HG03469 (cell line): ENCODE results near the gene SCN2B.

Experiments
- ATAC-seq: cut with Tn5 transposase; IDR thresholded peaks from one replicate; pipeline ENCODE4 v1.9.1; 2021; ENCODE audit warnings: mild to moderate bottlenecking, moderate library complexity, moderate number of reproducible peaks; ENCODE audit not compliant: unreplicated experiment

The SCN2B gene

DNA sequence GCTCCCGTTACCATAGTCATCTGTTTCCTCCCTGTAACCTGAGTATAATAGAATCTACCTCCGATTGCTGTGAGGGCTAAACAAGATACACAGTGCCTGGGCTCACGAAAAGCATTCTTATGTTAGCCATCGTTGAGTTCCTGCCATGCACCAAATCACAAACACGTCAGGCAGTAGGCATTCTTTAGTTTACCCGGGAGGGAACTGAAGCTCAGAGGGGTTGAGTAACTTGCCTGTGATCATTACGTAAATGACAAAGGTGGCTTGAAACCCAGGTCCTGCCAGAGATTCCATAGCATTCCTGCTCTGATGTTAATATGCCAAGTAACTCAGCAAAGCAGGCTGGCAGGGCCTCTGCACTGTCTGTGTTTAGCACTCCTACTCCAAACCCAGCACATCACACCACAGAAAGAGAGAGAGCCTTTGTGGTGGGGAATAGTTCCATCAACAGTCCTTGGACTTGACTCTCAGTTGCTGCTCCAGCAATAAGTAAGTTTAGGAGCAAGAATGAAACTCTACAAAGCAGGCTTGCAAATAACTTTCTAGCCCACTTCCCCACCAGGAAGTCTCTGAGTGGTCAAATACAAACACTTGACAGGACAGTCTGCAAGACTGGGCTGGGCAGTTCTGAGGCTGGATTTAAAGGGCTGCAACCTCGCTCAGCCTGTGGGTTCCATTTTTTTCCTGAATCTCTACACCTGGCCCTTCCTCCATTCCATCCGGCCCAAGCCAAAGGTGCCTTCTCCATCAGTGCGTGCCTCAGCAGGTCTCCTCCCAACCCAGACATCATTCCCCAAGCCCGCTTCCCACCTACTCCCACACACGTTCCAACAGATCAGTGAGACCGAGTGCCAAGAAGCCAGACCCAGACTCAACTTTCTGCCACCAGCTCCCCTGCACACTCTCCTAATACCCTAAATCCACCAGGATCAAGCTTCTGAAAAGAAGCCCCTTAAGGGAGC lies 1.1 kb downstream of the SCN2B start:
- no peak for ATAC-seq

DNA sequence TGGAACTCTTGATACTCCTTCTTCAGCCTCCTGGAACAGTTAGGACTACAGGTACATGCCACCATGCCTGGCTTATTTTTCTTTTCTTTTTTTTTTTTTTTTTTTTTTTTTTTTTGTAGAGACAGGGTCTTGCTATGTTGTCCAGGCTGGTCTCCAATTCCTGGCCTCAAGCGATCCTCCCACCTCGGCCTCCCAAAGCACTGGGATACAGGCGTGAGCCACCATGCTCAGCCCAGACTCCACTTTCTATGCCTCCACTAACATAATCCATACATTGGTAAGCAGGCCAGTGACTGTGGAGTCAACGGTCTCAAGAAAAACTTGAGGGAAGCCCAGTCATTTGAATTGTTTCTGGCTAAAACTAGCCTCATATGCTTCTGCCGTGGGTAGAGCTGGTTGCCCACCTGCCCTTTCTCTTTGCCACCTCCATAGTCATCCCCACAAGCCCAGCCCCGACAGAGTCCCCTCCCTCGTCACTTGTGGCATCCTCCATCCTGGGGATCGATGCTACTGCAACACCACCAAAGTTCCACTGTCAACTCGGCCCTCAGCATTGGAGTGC lies 2.4 kb downstream of the SCN2B start:
- ATAC-seq: no peak

- ATAC-seq: no peak
These were observed 4.1 kb downstream of the SCN2B start for GRCh38 chr11:118172356-118172755.

DNA sequence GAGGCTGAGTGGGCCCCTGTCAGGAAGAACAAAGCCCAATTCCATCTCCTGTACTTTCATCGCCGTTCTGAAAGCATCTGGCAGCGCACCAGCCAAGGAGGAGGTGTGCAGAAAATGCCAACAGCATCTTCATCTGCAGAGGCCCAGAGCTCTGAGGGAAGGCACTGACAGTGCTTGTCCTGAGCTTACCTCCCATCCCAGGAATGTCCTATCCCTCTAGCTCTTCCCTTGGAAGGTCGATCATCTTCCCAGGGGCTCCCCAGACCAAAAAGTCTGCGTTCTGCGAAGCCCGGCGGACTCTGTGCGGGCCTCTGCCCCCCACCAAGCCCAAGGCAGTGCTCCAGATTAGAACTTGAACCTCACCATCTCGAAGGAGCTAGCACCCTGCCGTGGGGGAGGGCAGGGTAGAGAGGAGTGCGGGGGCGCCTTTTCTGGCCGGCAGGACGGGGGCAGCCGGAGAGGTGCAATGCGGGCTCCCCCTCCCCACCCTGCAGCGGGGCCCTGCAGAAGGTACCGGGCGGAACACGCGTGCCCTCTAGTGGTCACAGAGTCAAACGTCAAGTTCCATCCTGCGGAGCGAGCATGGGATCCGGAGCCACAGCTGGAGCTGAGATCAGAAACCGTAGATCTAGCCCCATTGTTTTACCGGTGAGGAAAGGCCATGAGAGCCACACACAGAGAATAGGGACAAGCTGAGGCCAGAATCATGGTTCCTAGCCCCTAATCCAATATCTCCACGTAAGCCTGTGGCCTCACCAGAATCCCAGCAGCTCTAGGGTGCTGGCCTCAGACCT lies 5.0 kb downstream of the SCN2B start:
- ATAC-seq: no peak

DNA sequence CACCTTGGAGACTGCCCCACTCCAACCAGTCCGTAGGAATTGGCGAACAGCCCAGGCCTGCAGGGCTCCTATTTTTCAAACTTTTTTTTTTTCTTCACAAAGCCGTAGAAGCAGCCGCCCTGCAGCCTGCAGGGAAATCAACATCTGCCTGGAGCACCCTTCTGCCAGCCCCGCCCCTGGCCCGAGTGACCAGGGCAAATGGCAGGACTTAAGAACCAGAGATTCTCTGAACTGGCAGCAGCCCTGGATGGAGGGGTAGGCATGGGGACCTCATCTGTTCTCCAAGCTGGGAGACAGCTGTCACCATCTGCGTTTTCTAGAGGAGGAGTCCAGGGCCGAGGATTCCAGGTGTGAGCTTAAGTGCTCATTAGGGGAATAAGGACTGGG lies 5.6 kb downstream of the SCN2B start:
- no peak for ATAC-seq

DNA sequence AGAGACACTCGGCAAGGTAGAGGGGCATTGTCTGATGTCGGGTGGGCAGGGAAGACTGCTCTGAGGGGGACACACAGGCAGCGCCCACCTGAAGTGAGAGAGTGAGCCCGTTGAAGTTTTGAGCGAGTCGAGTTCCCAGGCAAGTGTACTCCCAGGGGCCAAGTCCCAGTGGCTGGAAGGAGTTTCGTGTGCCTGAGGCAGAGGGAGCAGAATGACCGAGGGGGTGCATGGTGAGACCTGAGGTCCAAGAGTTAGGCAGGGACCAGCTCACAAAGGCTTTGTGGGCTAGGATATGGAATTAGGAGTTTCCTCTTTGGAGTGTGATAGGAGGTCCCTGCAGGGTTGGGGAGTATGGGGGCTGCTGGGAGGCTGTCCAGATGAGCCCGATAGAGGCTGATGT lies 6.2 kb downstream of the SCN2B start:
- ATAC-seq: no peak

DNA sequence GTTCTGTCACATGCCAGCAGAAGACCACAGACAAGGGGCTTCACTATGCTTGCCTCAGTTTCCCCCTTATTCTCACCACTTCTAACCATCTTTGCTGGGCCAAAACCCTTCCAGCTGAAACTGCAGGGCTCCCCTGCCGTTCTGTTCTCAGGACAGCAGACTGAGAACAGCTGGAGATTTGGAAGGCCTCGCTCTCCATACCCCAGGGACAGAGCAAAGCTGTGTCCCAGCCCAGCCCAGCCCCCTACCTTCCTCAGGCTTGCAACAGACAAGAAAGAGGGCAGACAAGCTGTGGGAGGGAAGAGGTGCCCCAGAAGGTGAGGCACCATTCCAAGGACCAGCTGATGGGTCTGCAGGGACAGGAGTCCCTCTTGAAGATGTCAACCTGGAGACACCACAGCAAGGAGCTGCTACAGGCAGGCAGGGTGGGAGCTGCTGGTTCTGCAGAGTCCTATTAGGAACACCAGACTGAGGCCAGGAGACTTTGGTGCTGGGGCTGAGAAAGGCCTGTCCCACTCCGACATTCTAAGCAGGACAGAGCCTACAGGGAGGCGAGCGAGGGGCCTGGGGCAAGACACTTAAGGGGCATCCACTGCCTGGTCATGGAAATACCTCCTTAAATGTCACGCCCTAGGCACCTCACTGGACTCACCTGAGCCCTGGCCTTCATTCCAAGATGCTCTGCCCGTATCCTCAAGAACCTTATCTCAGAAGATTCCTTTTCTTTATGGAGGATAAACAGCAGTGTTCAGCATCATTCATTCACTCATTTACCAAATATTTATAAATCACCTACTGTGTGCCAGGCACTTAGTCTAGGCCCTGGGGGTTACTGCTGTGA lies 6.9 kb downstream of the SCN2B start:
- no peak for ATAC-seq

DNA sequence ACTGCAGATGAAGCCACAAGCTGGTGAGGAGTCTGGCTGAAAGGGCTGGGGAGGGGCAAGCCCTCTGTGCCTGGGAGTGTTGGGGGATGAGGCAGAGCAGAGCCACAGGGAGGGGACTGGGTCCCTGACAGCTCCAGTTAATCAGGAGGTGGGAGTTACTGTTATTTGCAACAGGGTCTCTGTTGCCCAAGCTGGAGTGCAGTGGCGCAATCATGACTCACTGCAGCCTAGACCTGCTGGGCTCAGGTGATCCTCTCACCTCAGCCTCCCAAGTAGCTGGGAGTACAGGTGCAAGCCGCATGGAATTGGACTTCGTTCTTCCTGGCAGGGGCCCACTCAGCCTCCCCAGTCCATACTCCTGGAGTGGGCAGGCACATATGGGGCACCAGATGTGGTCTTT lies 7.7 kb downstream of the SCN2B start:
- no peak for ATAC-seq

DNA sequence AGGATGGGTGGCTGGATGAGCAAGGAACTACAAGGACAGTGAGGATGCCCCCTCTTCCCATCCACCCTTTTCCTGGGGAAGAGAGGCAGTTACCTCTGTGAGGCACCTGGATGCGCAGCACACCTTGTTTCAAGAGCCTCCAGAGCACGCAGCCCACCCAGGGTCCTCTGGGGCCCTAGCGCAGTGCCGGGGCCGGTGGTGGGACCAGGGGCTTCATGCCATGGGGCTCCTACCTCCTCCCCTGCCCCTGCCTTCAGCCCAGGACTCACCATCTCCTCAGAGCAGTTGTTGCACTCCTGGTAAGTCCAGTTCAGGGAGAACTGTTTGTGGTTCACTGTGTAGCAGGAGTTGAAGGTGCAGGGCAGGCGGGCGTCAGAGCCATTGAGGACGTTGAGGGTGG lies 8.1 kb downstream of the SCN2B start:
- ATAC-seq: no peak

DNA sequence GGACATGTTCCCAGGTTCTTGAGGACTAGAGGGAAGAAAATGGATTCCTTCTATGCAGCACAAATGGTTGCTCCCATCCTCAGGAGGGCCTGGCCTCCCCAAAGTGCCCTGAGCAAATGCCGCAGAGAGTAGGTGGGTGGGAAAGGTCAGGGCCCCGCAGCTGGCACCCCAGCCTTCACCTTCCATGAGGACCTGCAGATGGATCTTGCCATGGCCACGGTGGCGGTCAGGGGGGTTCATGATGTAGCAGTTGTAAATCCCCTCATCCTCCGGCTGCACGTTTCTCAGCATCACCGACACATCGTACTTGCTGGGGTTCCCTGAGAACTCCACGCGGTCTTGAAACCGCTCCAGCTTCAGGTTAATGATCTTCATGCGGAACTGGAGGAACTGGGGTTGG lies 8.5 kb downstream of the SCN2B start:
- no peak for ATAC-seq

DNA sequence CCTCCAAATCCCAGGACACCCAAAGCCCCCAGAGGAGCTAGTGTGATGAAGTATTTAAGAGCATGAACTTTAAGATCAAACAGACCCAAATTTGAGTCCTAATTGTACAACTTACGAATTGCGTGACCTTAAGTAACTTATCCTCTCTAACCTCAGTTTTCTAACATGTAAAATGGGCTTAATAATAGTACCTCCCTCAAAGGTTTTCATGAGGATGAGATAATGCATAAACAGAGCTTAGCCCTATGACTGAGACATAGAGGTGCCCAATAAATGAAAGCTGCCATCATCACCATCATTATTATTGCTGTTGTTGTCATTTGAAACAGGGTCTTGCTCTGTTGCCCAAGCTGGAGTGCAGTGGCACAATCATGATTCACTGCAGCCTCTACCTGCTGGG lies 9.2 kb downstream of the SCN2B start:
- ATAC-seq: no peak

DNA sequence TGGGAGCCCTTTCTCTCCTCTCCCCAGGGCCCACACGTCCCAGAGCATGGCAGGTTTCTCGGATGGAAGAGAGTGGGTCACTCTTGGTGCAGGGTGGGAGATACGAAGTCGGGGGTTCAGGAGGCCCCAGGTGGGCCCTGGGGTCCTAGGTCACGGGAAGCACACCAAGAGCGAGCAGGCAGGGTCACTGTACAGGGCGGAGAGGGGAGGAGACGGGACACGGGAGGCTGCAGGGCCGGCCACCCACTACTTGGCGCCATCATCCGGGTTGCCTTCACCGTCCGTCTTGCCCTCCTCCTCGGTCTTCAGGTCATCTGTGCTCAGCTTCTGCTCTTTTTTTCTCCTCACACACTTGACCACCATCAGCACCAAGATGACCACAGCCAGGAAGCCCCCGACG lies 9.8 kb downstream of the SCN2B start:
- ATAC-seq: no peak

GRCh38 chr11:118164885-118165284 lies 11.6 kb downstream of the SCN2B start:
- no peak for ATAC-seq

GRCh38 chr11:118163494-118163893 lies 12.9 kb downstream of the SCN2B start:
- ATAC-seq: no peak

DNA sequence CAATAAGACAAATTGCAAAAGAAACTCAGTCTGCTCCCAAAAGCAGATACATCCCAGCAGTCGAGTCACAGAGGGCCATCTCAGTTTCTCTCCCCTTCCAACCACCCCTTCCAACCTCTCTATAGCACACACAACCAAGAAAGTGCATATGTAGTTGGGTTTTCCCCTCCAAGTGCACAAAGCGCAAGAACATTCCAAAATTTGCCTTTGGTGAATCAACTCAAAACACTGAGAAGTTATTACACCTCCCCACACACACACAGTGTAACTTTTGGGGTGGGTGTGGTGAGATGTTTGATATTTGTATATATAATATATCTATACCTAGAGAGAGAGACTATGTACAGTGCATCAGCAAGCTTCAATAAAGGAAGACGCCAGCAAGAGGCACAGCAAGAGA lies 13.6 kb downstream of the SCN2B start:
- no peak for ATAC-seq

DNA sequence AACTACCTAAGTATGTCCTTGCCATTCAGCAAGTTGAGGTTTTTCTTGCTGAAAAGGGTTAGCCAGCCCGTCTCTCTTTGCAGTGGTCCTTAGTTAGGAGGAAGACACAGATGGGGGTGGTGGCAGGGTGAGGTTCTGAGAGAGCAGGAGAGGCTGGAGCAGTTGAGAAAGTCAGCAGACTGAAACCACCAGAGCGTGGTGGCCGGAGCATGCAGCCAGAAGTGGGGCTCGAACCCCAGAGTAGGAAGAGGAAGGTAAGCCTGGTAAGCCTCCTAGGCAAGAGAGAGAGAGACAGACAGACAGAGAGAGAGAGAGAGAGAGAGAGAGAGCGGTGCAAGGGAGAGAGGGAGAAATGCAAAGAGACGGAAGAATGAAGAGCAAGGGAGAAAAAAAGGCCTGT lies 14.7 kb downstream of the SCN2B start:
- ATAC-seq: no peak

DNA sequence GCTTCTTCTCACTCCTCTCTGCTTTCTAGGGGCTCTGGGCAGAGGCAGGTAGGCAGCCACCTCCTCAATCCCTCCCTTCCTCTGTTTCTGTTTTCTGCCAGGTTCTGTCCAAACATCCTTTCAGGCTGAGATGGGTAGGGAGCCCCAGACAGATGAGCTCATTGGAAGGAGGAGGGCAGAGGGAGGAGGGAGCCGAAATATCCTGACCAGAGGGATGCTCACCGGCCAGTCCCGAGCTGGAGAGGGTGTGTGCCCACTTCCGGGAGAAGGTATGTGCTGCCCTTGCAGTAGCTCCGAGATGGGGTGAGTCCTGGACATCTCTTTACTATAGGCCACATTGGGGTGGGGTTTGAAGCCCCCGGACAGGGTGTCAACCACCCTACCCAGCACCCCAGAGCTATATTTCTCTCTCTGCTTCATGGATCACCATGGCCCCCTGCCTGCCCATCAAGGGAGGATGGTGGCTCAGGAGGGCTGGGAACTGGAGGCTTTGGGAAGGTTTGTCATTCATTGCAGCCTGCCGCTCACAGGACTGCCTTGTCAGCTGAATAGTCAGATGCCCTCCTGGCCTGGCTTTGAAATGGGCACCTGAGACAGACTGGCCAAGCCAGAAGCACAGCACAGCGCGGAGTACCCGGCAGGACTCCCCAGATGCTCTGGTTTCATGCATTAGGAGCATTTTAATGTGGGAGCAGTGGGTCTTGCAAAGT lies 19.1 kb downstream of the SCN2B start:
- no peak for ATAC-seq

- no peak for ATAC-seq
These were observed 19.8 kb downstream of the SCN2B start for GRCh38 chr11:118156531-118157185.

DNA sequence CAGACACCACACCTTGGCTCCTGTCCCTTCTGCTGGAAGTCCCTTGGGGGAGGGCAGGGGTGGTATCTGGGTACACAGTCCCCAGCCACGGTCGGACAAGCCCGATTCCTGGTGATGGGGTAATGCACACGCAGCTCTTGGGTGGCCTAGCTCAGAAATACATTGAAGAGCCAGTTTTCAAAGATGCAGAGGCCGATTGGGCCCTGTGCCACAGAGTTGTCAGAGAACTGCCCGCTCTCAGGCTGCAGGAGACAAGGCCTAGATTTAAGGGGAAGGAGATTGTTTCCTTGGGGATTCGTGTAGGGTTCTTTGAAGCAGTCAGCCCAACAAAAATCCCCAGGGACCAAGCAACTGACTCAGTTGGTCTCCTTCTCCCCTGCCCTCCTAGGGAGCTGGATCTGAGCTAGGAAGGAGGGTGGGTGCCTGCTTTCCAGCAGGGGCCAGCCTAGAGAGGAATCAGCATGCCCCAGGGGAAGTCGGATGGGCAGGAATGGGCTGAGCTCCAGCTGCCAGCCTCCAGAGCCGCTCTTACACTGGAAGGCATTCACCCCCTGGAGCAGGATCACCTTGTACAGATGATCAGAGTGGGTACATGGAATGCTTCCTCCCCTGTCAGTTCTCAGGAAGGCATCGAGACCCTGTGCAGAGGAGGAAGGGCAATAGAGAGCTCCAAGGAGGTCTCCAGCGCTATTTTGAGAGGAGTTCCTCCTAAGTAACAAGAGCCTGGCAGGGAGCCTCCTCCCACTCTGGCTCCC lies 20.5 kb downstream of the SCN2B start:
- no peak for ATAC-seq
